ENCODE data around the gene SCN10A. TPM values are rescaled to one million over a fixed set of nuclear protein-coding genes. Genes with fewer than 3 reads are reported as not detected.

The SCN10A gene
- not detected for total RNA-seq
- polyA plus RNA-seq, result not detected

- no peaks in the 10 kb centered on the region for H3K27me3 ChIP-seq (ENCODE audit: insufficient read depth, low read length, poor library complexity, severe bottlenecking)
- no peaks in the 10 kb centered on the region for H3K9me3 ChIP-seq (ENCODE audit: low read length)
- ChIA-PET CTCF (no interaction called here), POLR2A (no interaction called here)
- no peak within 1 kb of the TSS for H3K4me3 ChIP-seq (ENCODE audit: low read length)
- Mint-ChIP-seq H3K27ac (no peak within 1 kb of the TSS), H3K27me3 (peaks cover 2 to 24% of the 10 kb centered on the region in 2 donors), H3K36me3 (no peaks in the 10 kb centered on the region), H3K4me3 (no peak within 1 kb of the TSS), H3K9me3 (peaks cover 0 to 2% (median 0%) of the 10 kb centered on the region in 5 donors), H3K4me1 (no peaks in the 10 kb centered on the region)
- no peaks in the 10 kb centered on the region for H3K36me3 ChIP-seq (ENCODE audit: insufficient read depth, low read length)
- no peak within 1 kb of the TSS for H3K27ac ChIP-seq (ENCODE audit: low read depth, low read length)
- no peak for DNase-seq
- H3K4me1 ChIP-seq (ENCODE audit: insufficient read depth, low read length), result no peaks in the 10 kb centered on the region
These were observed at the start of gene SCN10A for GRCh38 chr3:38816026-38816425. Gene SCN10A (minus strand): TSS chr3:38816217. CDS start chr3:38794010, 22,207 bp downstream.

DNA sequence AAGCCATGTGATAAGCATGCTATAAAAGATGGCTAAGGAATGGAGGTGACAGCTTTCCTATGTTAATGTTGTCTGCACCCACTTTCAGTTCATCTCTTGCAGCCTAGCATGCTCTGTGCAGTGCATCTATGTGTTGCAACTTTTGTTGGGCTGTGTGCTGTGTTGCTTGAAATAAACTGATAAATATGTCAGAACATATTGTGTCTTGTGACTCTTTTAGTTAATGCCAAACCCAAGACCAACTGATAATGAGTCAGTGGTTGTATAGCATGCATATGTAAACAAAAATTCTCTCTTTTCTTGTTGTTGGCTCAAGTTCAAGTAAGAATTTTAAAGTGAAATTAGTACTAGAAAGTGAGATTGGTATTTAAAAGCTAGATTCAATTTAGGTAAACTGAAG, 37.0 kb upstream of the SCN10A start:
- peaks cover 0 to 49% of the 10 kb centered on the region in 2 donors for H3K27me3 Mint-ChIP-seq
- POLR2A ChIA-PET, result no interaction called here

DNA sequence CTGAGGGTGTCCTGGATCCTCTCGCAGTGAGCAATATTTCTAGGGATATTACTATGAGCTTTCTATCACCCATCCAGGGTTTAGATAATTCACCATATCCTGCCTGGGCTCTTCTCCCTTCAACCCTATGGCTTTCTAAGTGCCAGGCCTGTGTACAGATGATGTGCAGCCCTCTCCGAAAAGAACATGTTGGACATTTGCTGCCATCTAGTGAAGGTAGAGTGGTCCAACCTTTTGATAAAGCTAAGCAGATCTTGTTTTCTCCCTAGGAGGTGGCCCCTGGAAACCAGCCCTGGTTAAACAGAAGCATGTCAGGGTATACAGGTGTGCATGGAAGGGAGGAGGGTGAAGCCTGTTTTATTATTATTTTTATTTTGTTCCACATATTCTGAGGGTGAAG, 27.9 kb upstream of the SCN10A start:
- no peak overlapping the region for H3K4me3 Mint-ChIP-seq
- no peaks in the 10 kb centered on the region for H3K36me3 ChIP-seq (ENCODE audit: insufficient read depth, low read length)
- no peak overlapping the region for H3K27ac Mint-ChIP-seq
- no peaks in the 10 kb centered on the region for H3K9me3 ChIP-seq (ENCODE audit: low read length)
- H3K4me1 Mint-ChIP-seq, result no peaks in the 10 kb centered on the region
- no peak overlapping the region for H3K4me3 ChIP-seq (ENCODE audit: low read length)
- no peaks in the 10 kb centered on the region for H3K9me3 Mint-ChIP-seq
- no peaks in the 10 kb centered on the region for H3K4me1 ChIP-seq (ENCODE audit: insufficient read depth, low read length)
- H3K36me3 Mint-ChIP-seq, result no peaks in the 10 kb centered on the region
- no peak for DNase-seq
- H3K27me3 ChIP-seq (ENCODE audit: insufficient read depth, low read length, poor library complexity, severe bottlenecking), result no peaks in the 10 kb centered on the region
- ChIA-PET CTCF (interaction anchor here (0.8 to 1.2 kb wide), 2 partner anchors 12 to 23 kb away, joined by 3 to 6 read pairs; no protein-coding TSS in a partner anchor), POLR2A (interaction anchor here (0.5 kb wide), 1 partner anchor 347 kb away, joined by 4 read pairs; no protein-coding TSS in a partner anchor)
- H3K27me3 Mint-ChIP-seq, result peaks cover 18 to 36% of the 10 kb centered on the region in 2 donors
- H3K27ac ChIP-seq (ENCODE audit: low read depth, low read length), result no peak overlapping the region

More for the DNA sequence above, 37.0 kb upstream of the SCN10A start:
- H3K27ac Mint-ChIP-seq, result no peak overlapping the region
- H3K36me3 Mint-ChIP-seq, result no peaks in the 10 kb centered on the region
- CTCF ChIA-PET, result no interaction called here
- no peak overlapping the region for H3K4me3 ChIP-seq (ENCODE audit: low read length)
- no peak overlapping the region for H3K27ac ChIP-seq (ENCODE audit: low read depth, low read length)
- no peaks in the 10 kb centered on the region for H3K4me1 ChIP-seq (ENCODE audit: insufficient read depth, low read length)
- H3K27me3 ChIP-seq (ENCODE audit: insufficient read depth, low read length, poor library complexity, severe bottlenecking), result no peaks in the 10 kb centered on the region
- H3K4me3 Mint-ChIP-seq, result no peak overlapping the region
- no peaks in the 10 kb centered on the region for H3K4me1 Mint-ChIP-seq
- peaks cover 1 to 7% (median 4%) of the 10 kb centered on the region in 5 donors for H3K9me3 Mint-ChIP-seq
- H3K9me3 ChIP-seq (ENCODE audit: low read length), result no peaks in the 10 kb centered on the region
- H3K36me3 ChIP-seq (ENCODE audit: insufficient read depth, low read length), result no peaks in the 10 kb centered on the region
- no peak for DNase-seq

DNA sequence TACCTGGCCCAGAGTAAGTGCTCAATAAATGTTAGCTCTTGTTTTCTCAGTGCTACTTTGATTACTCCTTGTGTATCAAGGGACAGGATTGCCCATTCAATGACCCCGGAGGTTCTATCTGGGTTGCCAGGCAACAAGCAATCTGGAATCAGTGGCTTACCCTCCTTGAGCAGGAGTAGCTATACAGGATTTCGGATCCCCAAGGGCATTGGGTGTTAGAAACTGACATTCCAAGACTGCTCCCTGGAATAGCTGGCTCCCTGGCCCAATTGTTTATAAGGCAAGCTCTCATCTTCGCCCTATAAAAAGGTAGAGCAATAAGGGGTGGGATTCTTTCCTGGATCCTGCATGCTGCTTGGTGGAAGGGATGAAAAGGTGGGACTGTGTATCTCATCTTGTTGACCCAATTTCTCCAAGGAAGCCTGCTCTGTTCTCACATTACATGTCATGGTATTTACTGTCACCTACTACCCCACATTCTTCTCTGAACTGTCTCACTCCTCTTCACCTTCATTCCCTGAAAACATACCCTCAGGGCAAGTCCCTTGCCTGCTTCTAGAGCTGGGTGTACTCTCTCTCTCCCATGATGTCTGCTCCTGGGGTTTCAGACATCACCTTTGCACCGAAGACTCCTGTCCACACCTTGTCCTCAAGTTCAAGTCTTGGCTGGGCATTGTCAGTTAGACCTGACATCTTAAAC, 26.4 kb upstream of the SCN10A start:
- CTCF ChIA-PET, result no interaction called here
- Mint-ChIP-seq H3K36me3 (no peaks in the 10 kb centered on the region), H3K4me3 (no peak overlapping the region), H3K9me3 (no peaks in the 10 kb centered on the region), H3K27ac (no peak overlapping the region), H3K4me1 (no peaks in the 10 kb centered on the region), H3K27me3 (peaks cover 18 to 27% of the 10 kb centered on the region in 2 donors)
- Histone ChIP-seq H3K4me1 (ENCODE audit: insufficient read depth, low read length) (no peaks in the 10 kb centered on the region), H3K27me3 (ENCODE audit: insufficient read depth, low read length, poor library complexity, severe bottlenecking) (no peaks in the 10 kb centered on the region), H3K36me3 (ENCODE audit: insufficient read depth, low read length) (no peaks in the 10 kb centered on the region), H3K9me3 (ENCODE audit: low read length) (no peaks in the 10 kb centered on the region), H3K27ac (ENCODE audit: low read depth, low read length) (no peak overlapping the region), H3K4me3 (ENCODE audit: low read length) (no peak overlapping the region)
- no peak for DNase-seq
- POLR2A ChIA-PET, result no interaction called here

DNA sequence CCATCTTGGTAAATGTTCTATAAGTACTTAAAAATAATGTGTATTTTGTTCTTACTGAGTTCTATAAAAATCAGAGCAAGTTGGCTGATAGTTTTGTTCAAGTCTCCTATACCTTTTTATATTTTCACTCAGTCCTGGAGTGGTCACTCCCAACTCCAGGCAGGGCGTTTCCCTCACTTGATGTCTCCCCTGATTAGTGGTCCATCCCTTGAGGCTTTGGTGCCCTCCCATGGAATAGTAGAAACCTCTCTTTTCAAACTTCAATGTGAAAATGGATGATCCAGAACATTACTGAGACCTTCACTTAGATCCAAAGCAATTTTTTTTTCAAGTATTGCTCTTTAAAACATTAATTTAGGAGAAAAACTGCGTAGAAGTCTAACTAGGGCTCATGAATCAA, 25.0 kb upstream of the SCN10A start:
- ChIA-PET CTCF (no interaction called here), POLR2A (no interaction called here)
- Histone ChIP-seq H3K36me3 (ENCODE audit: insufficient read depth, low read length) (no peaks in the 10 kb centered on the region), H3K27me3 (ENCODE audit: insufficient read depth, low read length, poor library complexity, severe bottlenecking) (no peaks in the 10 kb centered on the region), H3K27ac (ENCODE audit: low read depth, low read length) (no peak overlapping the region), H3K9me3 (ENCODE audit: low read length) (no peaks in the 10 kb centered on the region), H3K4me3 (ENCODE audit: low read length) (no peak overlapping the region), H3K4me1 (ENCODE audit: insufficient read depth, low read length) (no peaks in the 10 kb centered on the region)
- Mint-ChIP-seq H3K36me3 (no peaks in the 10 kb centered on the region), H3K4me3 (no peak overlapping the region), H3K27ac (no peak overlapping the region), H3K27me3 (peaks cover 18 to 20% of the 10 kb centered on the region in 2 donors), H3K9me3 (no peaks in the 10 kb centered on the region), H3K4me1 (no peaks in the 10 kb centered on the region)
- DNase-seq, result no peak

DNA sequence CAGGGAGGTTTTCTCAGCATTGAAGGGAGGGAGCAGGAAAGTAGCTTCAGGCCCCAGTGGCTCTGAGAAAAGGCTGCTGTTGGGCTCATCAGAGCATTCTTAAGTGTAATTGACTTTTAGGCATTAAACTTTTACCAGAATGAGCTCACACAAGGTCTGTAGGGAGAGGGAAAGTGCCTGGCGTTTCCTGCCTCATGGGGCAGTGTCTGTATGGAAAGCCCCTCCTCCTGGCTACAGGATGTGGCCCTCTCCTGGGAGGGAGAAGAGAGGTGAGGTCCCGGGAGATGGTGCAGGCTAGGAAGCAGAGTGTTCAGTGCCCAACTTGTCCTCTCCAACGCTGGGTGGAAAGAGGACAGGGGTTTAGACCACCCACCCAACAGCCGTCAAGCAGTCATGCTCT, 21.3 kb upstream of the SCN10A start:
- Histone ChIP-seq H3K4me1 (ENCODE audit: insufficient read depth, low read length) (no peaks in the 10 kb centered on the region), H3K4me3 (ENCODE audit: low read length) (no peak overlapping the region), H3K9me3 (ENCODE audit: low read length) (no peaks in the 10 kb centered on the region), H3K27ac (ENCODE audit: low read depth, low read length) (no peak overlapping the region), H3K27me3 (ENCODE audit: insufficient read depth, low read length, poor library complexity, severe bottlenecking) (no peaks in the 10 kb centered on the region), H3K36me3 (ENCODE audit: insufficient read depth, low read length) (no peaks in the 10 kb centered on the region)
- peaks cover 7 to 13% (median 10%) of the 10 kb centered on the region in 3 donors for H3K4me1 Mint-ChIP-seq
- POLR2A ChIA-PET, result no interaction called here
- CTCF ChIA-PET, result no interaction called here
- no peaks in the 10 kb centered on the region for H3K36me3 Mint-ChIP-seq
- H3K27ac Mint-ChIP-seq, result peak overlapping the region in 1 of 8 donors; percentile 2
- H3K27me3 Mint-ChIP-seq, result peaks cover 1 to 4% of the 10 kb centered on the region in 2 donors
- H3K9me3 Mint-ChIP-seq, result no peaks in the 10 kb centered on the region
- DNase-seq, result no peak
- no peak overlapping the region for H3K4me3 Mint-ChIP-seq

DNA sequence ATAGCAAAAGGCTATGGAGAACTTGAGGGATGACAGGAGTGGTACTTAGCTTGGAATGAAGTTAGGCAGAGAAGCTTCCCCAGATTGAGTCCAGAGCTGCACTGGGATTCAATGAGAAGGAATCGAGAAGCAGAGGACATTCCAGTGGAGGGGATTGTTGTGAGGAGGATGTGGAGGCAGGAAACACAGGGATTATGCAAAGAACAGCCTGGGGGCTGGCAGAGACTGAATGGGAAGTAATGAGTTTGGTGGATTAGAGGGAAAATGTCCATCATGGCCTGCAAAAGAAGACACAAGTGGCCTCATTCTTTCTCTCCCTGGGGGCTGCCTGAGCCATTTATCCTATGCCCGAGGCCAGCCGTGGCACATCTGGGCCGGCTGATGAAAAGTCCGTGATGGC, 20.5 kb upstream of the SCN10A start:
- no peak for DNase-seq
- Histone ChIP-seq H3K36me3 (ENCODE audit: insufficient read depth, low read length) (no peaks in the 10 kb centered on the region), H3K9me3 (ENCODE audit: low read length) (no peaks in the 10 kb centered on the region), H3K4me1 (ENCODE audit: insufficient read depth, low read length) (no peaks in the 10 kb centered on the region), H3K27ac (ENCODE audit: low read depth, low read length) (no peak overlapping the region), H3K4me3 (ENCODE audit: low read length) (no peak overlapping the region), H3K27me3 (ENCODE audit: insufficient read depth, low read length, poor library complexity, severe bottlenecking) (no peaks in the 10 kb centered on the region)
- peaks cover 7 to 13% (median 10%) of the 10 kb centered on the region in 3 donors for H3K4me1 Mint-ChIP-seq
- no peaks in the 10 kb centered on the region for H3K9me3 Mint-ChIP-seq
- POLR2A ChIA-PET, result no interaction called here
- H3K4me3 Mint-ChIP-seq, result no peak overlapping the region
- no peak overlapping the region for H3K27ac Mint-ChIP-seq
- peaks cover 2% of the 10 kb centered on the region in 2 donors for H3K27me3 Mint-ChIP-seq
- CTCF ChIA-PET, result no interaction called here
- H3K36me3 Mint-ChIP-seq, result no peaks in the 10 kb centered on the region

- no peak for DNase-seq
- Histone ChIP-seq H3K9me3 (ENCODE audit: low read length) (no peaks in the 10 kb centered on the region), H3K27ac (ENCODE audit: low read depth, low read length) (no peak overlapping the region), H3K36me3 (ENCODE audit: insufficient read depth, low read length) (no peaks in the 10 kb centered on the region), H3K4me3 (ENCODE audit: low read length) (no peak overlapping the region), H3K27me3 (ENCODE audit: insufficient read depth, low read length, poor library complexity, severe bottlenecking) (no peaks in the 10 kb centered on the region), H3K4me1 (ENCODE audit: insufficient read depth, low read length) (no peaks in the 10 kb centered on the region)
- CTCF ChIA-PET, result no interaction called here
- POLR2A ChIA-PET, result no interaction called here
- Mint-ChIP-seq H3K4me3 (no peak overlapping the region), H3K36me3 (no peaks in the 10 kb centered on the region), H3K9me3 (no peaks in the 10 kb centered on the region), H3K27ac (no peak overlapping the region), H3K27me3 (peaks cover 0 to 2% of the 10 kb centered on the region in 2 donors), H3K4me1 (peaks cover 7 to 13% (median 10%) of the 10 kb centered on the region in 3 donors)
These were observed 19.9 kb upstream of the SCN10A start for GRCh38 chr3:38835939-38836338.
